NCI-H460 (cell line): ENCODE measurements around the gene APOC3. TPM values are rescaled to one million over a fixed set of nuclear protein-coding genes. Genes with fewer than 3 reads are reported as not detected.

ENCODE experiments used
- DNase-seq: peaks from one replicate; pipeline ENCODE4 v3.0.0-alpha.2; 2016; ENCODE audit warnings: low read depth; ENCODE audit errors: extremely low read depth
- total RNA-seq: library from RNA; depleted of rRNA; stranded (reverse); fragments of >200 nt; shearing (Covaris generic); gene quantifications from 2 replicates; pipeline ENCODE4 v1.2.3, GENCODE V29; 2014

The APOC3 gene
- total RNA-seq, 1 experiment from 2014 or later, result not detected

DNA sequence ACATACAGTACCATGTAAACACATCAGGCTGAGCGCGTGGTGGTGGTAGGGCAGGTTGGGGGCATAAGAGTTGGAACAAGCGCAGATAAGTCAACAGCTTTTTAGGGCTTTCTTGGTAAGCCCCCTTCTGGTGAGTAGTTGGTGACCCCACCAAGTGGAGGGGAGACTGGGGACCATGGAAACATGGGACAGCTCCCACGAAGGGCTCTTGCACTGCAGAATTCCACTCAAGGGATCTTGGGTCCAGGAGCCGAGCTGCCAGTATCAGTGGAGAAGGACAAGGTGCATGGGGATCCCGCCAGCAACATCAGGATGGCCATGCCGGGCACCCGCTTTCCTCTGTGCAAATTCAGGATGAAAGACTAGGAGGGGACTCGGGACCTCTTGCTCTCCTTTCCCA is 14.0 kb downstream of the APOC3 start:
- no peak for DNase-seq

DNA sequence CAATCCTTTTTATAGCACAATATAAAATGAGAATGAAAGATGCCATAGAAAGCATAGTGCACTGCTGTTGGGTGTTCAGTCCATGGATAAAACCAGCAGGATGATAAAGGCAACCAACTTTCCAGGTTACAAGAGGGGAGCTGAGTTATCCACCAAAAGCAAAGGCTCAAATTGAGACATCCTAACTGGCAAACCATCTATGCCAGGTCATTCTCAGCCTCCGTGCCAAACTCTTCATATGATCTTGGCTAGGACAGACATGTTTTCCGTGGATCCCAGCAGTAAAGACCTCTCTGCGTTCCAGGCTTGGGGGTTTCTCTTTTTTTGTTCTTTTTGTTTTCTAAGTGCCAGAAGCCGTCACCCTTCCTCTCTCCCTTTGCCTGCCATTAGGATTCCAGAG is 15.0 kb downstream of the APOC3 start:
- no peak for DNase-seq

DNA sequence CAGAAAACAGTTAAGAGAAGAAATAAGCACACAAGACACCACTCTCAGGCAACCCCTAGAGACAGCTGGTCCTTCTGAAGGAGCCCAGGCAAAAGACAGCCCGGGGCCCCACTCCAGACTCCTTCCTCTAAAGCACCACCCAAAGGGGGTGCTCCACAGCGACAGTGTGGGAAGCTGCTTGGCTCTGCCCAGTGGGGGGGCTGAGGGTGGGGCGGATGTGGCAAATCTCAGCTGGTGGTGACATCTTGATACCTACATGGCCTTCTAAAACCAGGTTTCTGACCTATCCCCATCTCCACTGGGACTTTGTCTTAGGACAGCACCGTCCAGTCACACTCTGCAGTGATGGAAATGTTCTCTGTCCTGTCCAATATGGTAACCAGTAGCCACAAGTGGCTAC is 17.9 kb downstream of the APOC3 start:
- no peak for DNase-seq

DNA sequence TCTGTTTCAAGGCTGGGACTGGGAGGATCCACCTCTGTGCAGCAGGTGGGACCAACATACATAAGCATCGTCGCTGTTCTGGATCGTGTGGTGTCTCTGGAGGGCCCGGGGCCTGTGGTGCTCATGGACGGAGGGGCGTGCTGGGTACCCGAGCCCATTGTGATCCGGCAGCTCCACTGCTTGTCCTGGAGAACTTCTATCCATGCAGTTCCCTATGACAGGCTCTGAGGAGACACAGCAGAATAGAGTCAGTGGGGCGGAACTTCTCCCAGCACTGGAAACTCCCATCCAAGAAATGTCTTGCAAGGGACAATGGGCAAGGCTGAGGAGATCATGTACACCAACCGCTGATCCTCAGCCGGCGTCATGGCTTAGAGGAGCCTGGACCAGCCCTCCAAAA is 19.4 kb downstream of the APOC3 start:
- no peak for DNase-seq

DNA sequence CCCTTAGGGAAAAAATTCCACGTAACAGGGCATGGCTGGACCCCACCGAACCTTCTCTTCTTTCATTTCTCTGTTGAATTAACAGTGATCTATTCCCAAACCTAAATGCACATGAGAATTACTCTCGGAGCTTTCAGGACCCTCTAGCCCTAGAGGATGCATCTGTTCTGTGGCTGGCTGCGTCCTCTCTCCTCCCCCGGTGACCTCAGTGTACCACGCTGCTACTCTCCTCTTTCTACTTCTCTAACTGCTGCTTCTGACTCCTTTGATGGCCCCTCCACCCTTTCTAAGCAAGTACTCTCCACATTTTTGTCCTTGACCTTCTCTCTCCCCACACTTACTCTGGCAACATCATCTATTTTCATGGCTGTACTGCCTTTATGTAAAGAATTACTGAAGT is 19.8 kb downstream of the APOC3 start:
- DNase-seq, result no peak

DNA sequence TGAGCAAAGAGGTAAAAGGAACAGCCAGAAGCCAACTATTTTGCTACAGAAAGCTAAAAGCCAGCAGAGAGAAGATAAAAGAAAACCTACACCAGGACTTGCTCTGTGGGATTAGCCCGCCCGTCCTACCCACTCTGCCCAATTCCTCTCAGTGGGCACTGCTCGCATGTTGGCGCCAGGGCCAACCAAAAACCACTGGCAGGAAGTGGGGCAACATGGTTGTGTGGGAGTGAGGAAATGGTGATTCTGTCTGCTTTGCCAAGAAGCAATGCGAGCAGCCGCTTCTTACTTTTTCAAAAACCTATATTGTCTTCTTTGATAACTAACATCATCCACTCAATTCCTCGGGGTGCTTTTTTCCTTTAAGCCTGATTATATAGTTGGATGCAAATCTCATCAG is 21.9 kb downstream of the APOC3 start:
- DNase-seq, result no peak

DNA sequence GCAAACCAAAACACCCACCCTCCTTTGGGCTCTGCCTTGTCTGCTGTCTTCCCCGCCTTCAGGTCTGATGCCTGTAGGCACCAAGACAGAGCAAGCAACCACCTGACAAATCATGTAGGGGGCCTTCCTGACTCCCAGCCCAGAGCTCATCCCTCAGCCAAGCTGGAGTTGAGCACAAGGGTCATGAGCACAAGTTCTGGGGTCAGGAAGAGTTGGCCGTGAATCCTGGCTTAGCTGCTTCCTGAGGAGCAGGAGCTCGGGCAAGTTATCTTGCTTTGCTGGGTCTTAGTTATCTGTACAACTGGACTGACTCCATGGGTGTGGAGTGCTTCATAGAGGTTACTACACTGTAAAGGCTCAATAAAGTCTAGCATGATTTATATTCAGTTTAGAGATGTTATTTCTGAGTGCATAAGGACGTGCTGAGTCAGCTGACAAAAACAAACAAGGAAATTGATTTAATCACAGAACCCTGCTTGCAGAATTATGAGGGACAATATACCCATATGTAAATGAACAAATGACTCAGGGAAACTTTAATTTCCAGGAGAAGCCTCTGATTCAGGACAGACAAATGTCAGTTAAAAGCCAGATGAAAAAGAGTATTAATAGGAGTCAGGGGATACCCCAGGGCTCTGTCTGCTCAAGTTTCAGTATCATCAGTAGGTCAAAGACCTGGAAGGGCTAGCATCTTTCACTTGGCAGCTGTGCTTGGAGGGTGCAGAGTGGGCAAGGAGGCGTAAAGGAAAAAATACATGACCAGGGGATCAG is 22.7 kb downstream of the APOC3 start:
- no peak for DNase-seq

DNA sequence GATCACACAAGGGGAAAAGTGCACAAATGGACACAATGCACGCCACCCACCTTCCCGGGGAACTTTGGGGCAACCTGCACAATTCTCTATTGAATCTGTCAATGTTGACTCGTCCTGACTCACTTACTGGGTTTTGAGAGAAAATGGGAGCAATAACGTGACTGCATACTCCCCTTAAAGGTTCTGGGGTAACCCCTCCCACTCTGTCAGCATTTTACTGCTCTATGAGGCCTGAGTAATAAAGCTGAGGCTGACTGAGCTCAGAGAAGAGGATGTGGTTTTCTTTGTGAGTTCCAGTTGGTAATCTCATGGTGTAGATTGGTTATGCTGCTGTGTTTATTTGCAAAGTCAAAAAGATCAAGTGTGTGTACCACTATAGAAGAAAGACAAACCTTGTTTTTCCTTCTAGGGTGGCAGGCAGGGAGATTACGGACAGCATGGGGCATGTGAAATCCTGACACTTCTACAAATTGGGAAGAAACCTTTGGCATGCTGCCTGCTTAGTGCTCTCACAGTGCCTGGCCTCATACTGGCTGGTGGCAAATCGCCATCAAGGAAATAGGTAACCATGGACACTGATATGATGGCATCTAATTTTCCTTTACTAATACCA is 23.9 kb downstream of the APOC3 start:
- DNase-seq, result no peak

DNA sequence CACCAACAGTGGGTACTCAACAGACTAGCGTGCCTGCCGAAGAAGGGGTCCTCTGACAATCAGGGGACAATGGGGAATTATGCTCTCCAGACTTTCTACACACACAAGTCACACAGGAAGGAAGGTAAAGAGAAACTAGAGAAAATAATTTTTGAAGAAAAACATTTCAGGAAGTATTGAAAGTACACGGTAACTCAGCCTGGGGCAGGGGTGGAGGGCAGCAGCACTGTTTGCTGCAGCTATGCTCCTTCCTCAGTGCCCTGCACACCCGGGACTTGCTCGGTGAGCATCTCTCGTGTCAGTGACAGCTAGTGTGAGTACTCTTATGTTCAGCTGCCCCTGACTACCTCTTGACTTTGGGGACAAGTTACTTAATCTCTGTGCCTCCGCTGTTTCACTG is 25.7 kb downstream of the APOC3 start:
- no peak for DNase-seq

DNA sequence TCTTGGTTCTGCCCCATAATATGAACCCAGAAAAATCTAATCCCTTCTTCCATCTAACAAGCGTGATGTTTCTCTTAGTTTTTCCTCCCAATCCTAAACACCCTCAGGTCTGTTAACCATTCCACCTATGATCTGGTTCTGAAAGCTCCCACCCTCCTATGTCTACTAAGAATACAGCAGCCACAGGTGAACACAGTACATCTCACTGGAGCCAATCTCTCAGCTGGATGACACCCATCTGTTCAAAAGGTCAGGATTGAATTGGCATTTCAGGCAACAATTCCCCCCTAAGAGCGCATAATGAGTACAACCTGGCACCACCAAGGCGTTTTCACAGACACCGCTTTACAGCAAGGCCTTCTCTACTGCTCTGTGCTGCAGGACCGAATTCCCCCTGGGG is 26.7 kb downstream of the APOC3 start:
- DNase-seq, result no peak

DNA sequence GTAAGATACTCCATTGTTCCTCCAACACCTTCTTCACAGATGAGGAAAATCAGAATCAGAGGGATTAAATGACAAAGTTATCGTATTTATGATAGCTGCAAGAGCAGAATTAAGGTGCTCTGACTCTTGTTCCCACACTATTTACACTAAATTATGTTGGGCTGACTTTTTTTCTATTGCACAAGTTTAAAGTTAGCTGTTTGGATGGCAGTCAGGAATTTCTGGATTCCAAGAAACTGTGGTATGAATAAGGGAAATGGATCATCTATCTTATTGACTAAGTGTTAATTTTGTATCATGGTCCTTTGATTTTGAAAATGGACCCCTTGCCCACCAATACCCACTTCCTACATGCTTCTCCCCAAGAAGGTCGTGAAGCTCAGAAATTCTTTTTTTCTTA is 27.6 kb downstream of the APOC3 start:
- no peak for DNase-seq

DNA sequence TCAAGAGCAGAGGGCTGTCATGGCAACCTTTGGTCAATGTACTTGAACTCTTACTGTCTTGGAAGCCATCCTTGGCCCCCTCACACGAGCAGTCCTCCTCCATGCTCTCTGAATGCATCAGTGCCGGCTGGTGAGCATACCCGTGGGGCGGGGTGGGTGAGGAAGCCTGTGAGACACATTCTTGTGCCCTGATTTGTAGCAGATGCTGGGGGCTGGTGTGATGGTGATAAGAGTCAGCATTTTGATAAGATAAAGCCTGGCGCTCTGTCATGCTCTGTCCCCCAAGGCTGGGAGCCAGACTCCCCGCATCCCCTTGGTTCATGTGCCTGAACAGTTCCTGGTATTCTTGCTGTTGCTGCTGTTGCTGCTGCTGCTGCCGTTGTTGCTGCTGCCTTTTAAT is 28.2 kb downstream of the APOC3 start:
- no peak for DNase-seq

DNA sequence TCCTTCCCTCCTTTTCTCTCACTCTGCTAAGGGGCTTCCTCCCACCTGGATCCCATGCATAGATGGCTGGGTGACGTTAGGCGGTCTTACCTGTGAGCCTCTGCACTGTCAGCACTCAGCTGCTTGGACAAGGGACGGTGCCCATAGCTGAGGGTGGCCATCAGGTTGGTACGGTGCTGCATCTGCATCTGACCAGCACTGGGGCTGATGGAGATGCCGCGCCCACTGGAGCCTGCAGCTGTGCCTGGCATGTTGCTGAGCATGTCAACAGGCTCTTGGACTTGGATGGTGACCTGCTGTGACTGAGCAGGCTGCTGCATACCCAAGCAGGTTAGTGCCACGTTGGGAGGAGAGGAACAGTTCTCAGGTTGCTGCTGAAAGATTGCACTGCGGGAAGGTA is 29.5 kb downstream of the APOC3 start:
- DNase-seq, result no peak

DNA sequence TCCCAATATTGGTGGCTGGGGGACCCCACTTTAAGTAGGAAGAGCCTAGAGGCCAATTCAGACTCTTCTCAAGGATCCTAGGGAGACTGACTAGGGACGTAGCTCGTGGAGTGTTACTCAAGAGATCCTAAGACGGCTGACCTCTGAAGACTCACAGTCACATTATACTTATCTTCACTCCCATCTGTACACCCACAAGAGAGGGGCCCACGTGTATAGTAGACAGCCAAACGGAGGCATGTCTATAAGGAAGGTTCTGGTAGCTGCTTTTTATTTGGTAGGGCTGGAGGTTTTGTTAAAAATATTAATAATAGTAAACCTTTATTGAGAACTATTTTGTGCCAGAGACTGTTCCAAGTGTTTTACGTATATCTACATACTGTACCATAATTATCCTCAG is 30.6 kb downstream of the APOC3 start:
- DNase-seq, result no peak

DNA sequence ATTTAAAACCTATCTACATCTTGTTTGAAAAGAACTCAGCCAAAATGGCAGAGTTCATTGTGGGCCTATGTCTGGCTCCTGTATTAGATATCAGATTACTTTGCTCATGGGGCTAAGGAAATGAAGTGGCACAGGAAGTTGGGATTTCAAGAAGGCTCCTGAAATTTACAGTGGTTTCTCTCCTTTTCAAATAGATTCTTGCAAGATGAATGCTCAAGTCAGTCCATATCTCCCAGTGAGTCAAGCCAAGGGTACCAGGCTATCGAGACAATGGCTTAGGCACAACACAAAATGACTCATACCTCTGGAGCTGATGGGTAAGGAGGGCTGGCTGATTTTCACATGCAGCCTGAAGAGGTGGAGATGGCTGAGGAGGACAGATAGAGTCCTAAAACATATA is 31.8 kb downstream of the APOC3 start:
- DNase-seq, result no peak

DNA sequence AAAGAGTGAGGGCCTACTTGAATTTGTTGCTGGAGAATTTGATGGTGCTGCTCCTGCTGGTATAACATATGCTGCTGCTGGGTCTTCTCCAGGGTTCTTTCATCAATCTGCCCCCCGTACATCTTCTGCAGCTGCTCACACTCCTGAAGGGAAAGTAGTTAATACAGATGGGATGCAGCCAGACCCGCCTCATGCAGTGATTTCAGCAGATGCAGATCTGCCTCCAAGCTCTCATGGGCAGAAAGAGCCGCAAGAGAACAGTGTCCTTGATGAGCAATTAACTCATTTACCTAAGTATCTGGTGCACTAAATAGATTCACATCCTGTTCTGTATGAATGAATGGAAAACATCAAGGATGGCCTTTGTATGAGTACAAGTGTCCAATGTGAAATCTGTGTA is 32.5 kb downstream of the APOC3 start:
- DNase-seq, result no peak

DNA sequence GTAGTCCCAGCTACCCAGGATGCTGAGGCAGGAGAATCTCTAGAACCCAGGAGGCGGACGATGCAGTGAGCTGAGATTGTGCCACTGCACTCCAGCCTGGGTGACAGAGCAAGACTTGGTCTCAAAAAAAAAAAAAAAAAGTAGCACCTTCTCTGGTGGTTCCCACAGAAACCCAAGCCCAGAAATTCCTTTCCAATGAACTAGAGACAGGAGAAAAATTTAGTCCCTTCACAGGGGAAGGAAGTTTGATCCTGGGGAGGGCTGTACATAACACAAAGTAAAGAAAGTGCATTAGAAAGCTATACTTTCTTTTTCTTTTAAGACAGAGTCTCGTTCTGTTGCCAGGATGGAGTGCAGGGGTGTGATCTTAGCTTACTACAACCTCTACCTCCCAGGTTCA is 33.2 kb downstream of the APOC3 start:
- DNase-seq, result no peak

DNA sequence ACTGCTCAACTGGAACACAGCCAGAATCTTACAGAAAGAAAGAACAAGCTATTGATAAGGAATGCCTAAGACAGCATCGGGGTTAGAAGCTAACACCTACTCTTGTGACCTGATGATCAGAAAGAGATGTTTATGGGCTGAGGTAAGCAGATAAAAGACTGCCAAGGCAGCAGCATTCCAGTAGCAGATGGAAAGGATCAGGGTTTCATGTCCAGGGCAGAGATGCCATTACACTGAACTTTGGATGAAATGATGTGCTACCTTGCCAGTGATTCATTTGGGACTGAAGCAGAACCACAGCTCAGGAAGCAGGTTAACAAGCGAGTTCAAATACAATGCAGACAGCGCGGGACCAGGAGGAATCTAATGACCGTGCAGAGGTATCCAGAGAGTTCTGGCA is 34.8 kb downstream of the APOC3 start:
- DNase-seq, result no peak

DNA sequence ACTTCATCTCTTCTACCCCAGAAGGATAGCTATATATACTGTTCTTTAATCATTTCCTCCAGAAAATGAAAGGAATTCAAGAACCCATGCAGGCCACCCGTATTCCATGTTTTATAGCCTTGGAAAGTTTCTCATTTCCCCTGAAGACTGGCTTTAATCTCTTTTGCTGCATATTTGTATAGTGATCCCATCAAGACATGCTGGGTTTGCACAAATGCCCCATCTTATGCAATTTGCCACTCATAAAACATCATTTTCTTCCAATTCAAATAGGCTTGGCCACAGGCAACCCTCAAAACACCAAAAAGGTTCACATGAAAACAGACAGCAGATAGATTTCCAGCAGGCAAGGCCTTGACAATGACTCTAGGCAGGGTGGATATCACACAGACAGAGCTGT is 36.0 kb downstream of the APOC3 start:
- no peak for DNase-seq

DNA sequence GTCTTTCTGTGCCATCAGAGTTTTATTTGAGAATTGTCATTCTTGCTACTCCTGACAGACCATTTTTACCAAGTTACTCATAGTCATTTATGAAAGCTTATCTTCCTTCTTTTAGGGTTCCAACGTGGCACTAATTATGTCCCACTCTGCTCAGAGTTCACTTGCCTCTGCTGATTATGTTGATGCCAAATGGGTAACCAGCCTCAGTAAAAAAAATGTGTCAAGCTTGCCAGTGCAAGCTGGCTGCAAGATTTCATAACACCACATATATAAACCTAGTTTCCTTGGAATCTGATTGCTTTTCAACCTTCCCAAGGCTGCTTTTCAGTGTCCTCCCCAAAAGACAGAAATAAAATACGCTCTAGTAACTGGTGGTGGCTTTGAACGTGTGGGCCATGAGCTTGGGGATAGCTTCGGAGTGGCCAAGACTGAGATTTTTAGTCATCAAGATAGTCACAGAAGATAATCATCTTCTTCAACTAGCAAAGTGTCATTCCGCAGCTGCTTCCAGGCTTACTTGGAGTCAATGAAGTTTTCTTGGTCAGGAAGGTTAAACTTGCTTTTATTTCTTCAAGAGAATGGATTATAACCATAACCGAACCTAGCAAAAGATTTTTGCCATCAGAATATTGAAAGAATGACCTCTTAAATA is 37.2 kb downstream of the APOC3 start:
- DNase-seq, result no peak

DNA sequence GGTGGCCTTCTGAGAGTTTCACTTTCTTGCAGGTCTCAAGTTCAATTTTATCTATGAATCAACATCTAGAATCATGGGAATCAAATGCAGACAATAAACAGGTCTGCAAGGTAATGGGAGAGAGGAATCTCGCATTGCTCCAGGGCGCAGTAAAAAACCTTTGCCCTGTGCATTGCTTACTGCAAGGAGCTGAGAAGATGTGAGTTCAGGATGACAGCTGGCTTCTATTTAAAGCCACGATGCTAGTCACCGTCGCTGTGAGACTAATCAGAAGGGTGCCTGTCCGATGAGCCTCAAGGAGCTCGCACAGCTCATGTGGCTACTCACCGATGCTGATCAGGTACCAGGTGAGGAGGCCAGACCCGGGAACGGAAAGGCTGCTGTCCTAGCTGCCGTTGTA is 37.9 kb downstream of the APOC3 start:
- no peak for DNase-seq

DNA sequence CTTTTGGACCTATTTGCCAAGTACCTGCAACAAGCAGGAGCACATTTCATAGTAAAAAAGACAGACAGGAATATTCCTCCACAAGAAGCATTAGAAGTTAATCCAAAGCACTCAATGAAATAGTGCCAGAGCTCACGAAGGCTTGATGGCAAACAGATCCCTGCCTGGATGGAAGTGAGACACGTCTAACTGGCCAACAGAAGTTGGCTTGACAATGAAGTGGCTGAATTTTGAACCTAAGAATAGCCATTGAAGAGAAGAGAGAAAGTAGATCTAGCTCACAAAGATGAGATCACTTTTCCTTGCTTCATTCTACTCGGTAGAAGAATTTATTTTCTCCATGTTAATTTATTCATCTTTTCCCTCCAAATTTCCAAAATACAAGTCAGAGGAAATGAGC is 38.4 kb downstream of the APOC3 start:
- no peak for DNase-seq
